Calu3 (cell line): ENCODE measurements around the gene FAM13A. TPM values are rescaled to one million over a fixed set of nuclear protein-coding genes. Genes with fewer than 3 reads are reported as not detected.

Experiments
- BruUV-seq: library from RNA; stranded (reverse); fragments of 400-500 nt; replicated peaks from 2 replicates; lab custom pipeline; 2021; lab: Mats Ljungman, UMichigan
- CTCF ChIA-PET: fragments of 300-600 bp; sonication (Branson Sonifier 250); formaldehyde crosslinking; loops from one replicate; lab custom pipeline; 2022; ENCODE audit warnings: antibody characterized with exemption; lab: Charles Lee
- DNase-seq: peaks from one replicate; pipeline ENCODE4 v3.0.0; 2022
- H3K27ac Mint-ChIP-seq: one replicate; pipeline ENCODE4 v1.8.0; 2022; ENCODE audit warnings: mixed read lengths; ENCODE audit not compliant: unreplicated experiment
- H3K27me3 Mint-ChIP-seq: one replicate; pipeline ENCODE4 v1.8.0; 2022; ENCODE audit warnings: mixed read lengths; ENCODE audit not compliant: unreplicated experiment
- H3K36me3 Mint-ChIP-seq: one replicate; pipeline ENCODE4 v1.8.0; 2022; ENCODE audit warnings: mild to moderate bottlenecking, moderate library complexity, mixed read lengths; ENCODE audit not compliant: insufficient read depth, unreplicated experiment
- H3K4me1 Mint-ChIP-seq: one replicate; pipeline ENCODE4 v1.8.0; 2022; ENCODE audit warnings: mild to moderate bottlenecking, low read depth, mixed read lengths; ENCODE audit not compliant: unreplicated experiment
- H3K4me3 Mint-ChIP-seq: one replicate; pipeline ENCODE4 v1.8.0; 2022; ENCODE audit warnings: mild to moderate bottlenecking, low read depth, moderate library complexity, mixed read lengths; ENCODE audit not compliant: unreplicated experiment
- H3K9me3 Mint-ChIP-seq: one replicate; pipeline ENCODE4 v1.8.0; 2022; ENCODE audit warnings: low read depth, mixed read lengths; ENCODE audit not compliant: unreplicated experiment
- CTCF ChIP-seq: fragments of 200-600 bp; IDR thresholded peaks from one replicate; pipeline ENCODE4 v1.8.0; 2022; ENCODE audit warnings: antibody characterized with exemption; ENCODE audit not compliant: unreplicated experiment
- intact Hi-C: fragments of 100-400 bp; cut with micrococcal nuclease; formaldehyde crosslinking; loops from one replicate; pipeline ENCODE4 v1.10.0; 2022; ENCODE audit not compliant: unreplicated experiment
- total RNA-seq: library from RNA; stranded (reverse); gene quantifications from 2 replicates; pipeline ENCODE4 v1.2.3, GENCODE V29; 2022

The FAM13A gene
- total RNA-seq, 1 experiment from 2014 or later, result 13.5 TPM

DNA sequence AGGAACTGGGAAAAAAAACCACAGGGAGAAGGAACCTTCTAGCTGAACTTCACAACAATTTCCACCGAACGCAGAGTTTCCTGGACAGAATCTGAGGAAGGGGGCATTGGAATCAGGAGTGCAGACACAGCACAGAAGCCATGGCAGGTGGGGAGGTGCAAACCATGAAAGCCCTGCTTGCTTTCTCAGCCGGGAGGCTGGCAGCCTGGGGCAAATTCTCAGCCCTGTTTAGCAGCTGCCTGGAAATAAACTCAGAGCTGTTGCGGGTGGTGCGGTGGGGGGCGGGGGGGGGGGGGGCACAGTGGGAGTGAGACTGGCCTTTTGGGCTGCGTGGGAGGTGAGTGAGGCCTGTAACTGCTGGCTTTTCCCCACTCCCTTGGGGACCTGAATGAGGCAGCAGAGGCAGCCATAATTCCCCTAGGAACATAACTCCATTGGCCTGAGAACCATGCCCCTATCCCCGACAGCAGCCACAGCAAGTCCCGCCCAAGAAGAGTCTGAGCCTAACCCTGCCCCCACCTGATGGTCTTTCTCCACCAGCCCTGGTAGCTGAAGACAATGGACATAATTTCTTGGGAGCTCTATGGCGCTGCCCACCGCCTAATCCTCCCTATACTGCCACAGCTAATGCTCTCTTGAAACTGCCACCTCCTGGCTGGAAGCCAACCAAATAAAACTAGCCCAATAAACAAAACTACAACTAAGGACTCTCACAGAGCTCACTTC, 176.3 kb downstream of the FAM13A start:
- Mint-ChIP-seq H3K4me3 (no peak overlapping the region), H3K4me1 (no peaks in the 10 kb centered on the region), H3K36me3 (no peaks in the 10 kb centered on the region), H3K27ac (no peak overlapping the region), H3K27me3 (no peaks in the 10 kb centered on the region), H3K9me3 (no peaks in the 10 kb centered on the region)
- no peak for TF ChIP-seq CTCF
- no TSS peak for BruUV-seq
- intact Hi-C loops, result no loop called here
- no peak for DNase-seq
- CTCF ChIA-PET, result interaction anchor here (0.6 kb wide), 1 partner anchor 93 kb away, joined by 5 read pairs; no protein-coding TSS in a partner anchor

DNA sequence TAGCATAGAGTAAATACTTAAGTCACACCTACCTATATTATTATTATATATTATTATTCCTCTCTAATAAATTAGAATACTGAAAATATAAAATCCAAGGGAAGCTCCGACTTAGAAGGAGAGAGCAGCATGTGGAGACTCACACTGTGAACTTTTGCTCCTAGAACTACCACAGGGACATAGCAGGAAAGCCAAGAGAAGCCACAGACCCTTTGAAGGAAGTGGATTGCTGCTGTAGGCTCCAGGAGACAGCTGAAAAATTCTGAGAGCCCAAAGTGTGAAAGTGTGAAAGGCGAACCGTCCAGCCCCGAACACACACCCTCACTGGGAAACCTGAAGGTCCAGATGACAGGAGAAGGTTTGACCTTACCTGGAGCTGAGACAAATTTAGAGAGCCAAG, 177.0 kb downstream of the FAM13A start:
- Mint-ChIP-seq H3K27ac (no peak overlapping the region), H3K9me3 (no peaks in the 10 kb centered on the region), H3K36me3 (no peaks in the 10 kb centered on the region), H3K27me3 (no peaks in the 10 kb centered on the region), H3K4me1 (no peaks in the 10 kb centered on the region), H3K4me3 (no peak overlapping the region)
- no peak for TF ChIP-seq CTCF
- no peak for DNase-seq
- intact Hi-C loops, result no loop called here
- CTCF ChIA-PET, result no interaction called here
- BruUV-seq, result no TSS peak

- no peaks in the 10 kb centered on the region for H3K27me3 Mint-ChIP-seq
- H3K4me3 Mint-ChIP-seq, result no peak overlapping the region
- no peaks in the 10 kb centered on the region for H3K9me3 Mint-ChIP-seq
- H3K27ac Mint-ChIP-seq, result no peak overlapping the region
- H3K4me1 Mint-ChIP-seq, result no peaks in the 10 kb centered on the region
- TF ChIP-seq CTCF, result no peak
- no peak for DNase-seq
- CTCF ChIA-PET, result no interaction called here
- no peaks in the 10 kb centered on the region for H3K36me3 Mint-ChIP-seq
- BruUV-seq, result no TSS peak
- intact Hi-C loops, result no loop called here
Measured at GRCh38 chr4:88878642-88879041, 178.3 kb downstream of the FAM13A start.

GRCh38 chr4:88870428-88870827, 186.6 kb downstream of the FAM13A start:
- TF ChIP-seq CTCF, result no peak
- DNase-seq, result no peak
- Mint-ChIP-seq H3K36me3 (no peaks in the 10 kb centered on the region), H3K4me1 (no peaks in the 10 kb centered on the region), H3K27ac (no peak overlapping the region), H3K9me3 (no peaks in the 10 kb centered on the region), H3K4me3 (no peak overlapping the region), H3K27me3 (no peaks in the 10 kb centered on the region)
- BruUV-seq, result no TSS peak
- CTCF ChIA-PET, result no interaction called here
- intact Hi-C loops, result no loop called here
